Activated CD8-positive, alpha-beta T cell treated with anti-CD3 and anti-CD28 coated beads for 36 hours (primary cell): ENCODE data around the gene SYTL5. TPM values are rescaled to one million over a fixed set of nuclear protein-coding genes. Genes with fewer than 3 reads are reported as not detected.

Source experiments
- ATAC-seq: fragments of 200-7000 bp; cut with Tn5 transposase; one replicate; pipeline ENCODE4 v1.10.0; 2021; ENCODE audit warnings: mild to moderate bottlenecking, moderate library complexity
- CTCF ChIA-PET: fragments of 350-600 bp; sonication (Branson Sonifier 250); formaldehyde crosslinking; loops from one replicate; lab custom pipeline; 2021; ENCODE audit warnings: antibody characterized with exemption; lab: Charles Lee
- POLR2A ChIA-PET: fragments of 350-600 bp; sonication (Branson Sonifier 250); formaldehyde crosslinking; loops from one replicate; lab custom pipeline; 2021; ENCODE audit warnings: antibody characterized with exemption; lab: Charles Lee
- DNase-seq: peaks from one replicate; pipeline ENCODE4 v3.0.0-alpha.2; 2020
- H3K27ac Mint-ChIP-seq: one replicate; pipeline ENCODE4 v1.8.0; 2021; ENCODE audit warnings: mild to moderate bottlenecking, mixed read lengths
- H3K27me3 Mint-ChIP-seq: one replicate; pipeline ENCODE4 v1.8.0; 2021; ENCODE audit warnings: mixed read lengths
- H3K36me3 Mint-ChIP-seq: one replicate; pipeline ENCODE4 v1.8.0; 2021; ENCODE audit warnings: low read depth, mixed read lengths
- H3K4me1 Mint-ChIP-seq: one replicate; pipeline ENCODE4 v1.8.0; 2021; ENCODE audit warnings: low read depth, mixed read lengths
- H3K4me3 Mint-ChIP-seq: one replicate; pipeline ENCODE4 v1.8.0; 2021; ENCODE audit warnings: mild to moderate bottlenecking, moderate library complexity, mixed read lengths
- H3K9me3 Mint-ChIP-seq: one replicate; pipeline ENCODE4 v1.8.0; 2021; ENCODE audit warnings: mixed read lengths
- intact Hi-C: fragments of 100-400 bp; cut with micrococcal nuclease; formaldehyde crosslinking; loops from one replicate; pipeline ENCODE4 v1.10.0; 2022
- total RNA-seq, 2 experiments: library from RNA; stranded (reverse); gene quantifications; one replicate each; pipeline ENCODE4 v1.2.3, GENCODE V29; 2021
- TF ChIP-seq, protein P1 (sequence below): fragments of 200-600 bp; IDR thresholded peaks from one replicate; pipeline ENCODE4 v1.8.0; 2022; ENCODE audit warnings: antibody characterized with exemption, mild to moderate bottlenecking

The SYTL5 gene
- not detected for total RNA-seq

DNA sequence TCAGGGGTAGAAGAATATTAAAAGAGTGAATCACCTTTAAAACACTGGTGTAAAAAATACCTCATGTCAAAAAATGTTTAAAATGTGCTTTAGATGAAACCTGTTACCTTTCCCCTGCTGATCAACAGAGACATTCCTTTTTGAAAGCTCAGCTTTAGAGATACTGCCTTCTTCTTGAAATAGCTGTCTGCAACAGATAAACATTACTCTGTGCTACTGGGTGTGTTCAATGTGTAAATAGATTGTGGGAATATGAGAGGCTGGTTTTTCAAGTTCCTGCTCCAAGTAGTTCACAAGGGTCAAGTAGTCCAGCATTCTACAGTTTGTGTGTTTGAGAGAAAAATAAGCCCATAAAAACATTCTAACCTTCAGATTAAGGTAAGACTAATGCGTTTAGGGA, at the start of gene SYTL5:
SYTL5 (plus strand) TSS at position 263 of the 400 bp plus-strand sequence. CDS start 27,337 bp downstream, outside the sequence.
- TF ChIP-seq, protein P1, sequence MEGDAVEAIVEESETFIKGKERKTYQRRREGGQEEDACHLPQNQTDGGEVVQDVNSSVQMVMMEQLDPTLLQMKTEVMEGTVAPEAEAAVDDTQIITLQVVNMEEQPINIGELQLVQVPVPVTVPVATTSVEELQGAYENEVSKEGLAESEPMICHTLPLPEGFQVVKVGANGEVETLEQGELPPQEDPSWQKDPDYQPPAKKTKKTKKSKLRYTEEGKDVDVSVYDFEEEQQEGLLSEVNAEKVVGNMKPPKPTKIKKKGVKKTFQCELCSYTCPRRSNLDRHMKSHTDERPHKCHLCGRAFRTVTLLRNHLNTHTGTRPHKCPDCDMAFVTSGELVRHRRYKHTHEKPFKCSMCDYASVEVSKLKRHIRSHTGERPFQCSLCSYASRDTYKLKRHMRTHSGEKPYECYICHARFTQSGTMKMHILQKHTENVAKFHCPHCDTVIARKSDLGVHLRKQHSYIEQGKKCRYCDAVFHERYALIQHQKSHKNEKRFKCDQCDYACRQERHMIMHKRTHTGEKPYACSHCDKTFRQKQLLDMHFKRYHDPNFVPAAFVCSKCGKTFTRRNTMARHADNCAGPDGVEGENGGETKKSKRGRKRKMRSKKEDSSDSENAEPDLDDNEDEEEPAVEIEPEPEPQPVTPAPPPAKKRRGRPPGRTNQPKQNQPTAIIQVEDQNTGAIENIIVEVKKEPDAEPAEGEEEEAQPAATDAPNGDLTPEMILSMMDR = no peak
- ChIA-PET POLR2A (no interaction called here), CTCF (interaction anchor here (1.1 kb wide), 1 partner anchor 9 kb away, joined by 3 read pairs; no protein-coding TSS in a partner anchor)
- no peaks in the 10 kb centered on the region for H3K9me3 Mint-ChIP-seq
- no peak for ATAC-seq
- H3K27ac Mint-ChIP-seq = no peak within 1 kb of the TSS
- no peak within 1 kb of the TSS for H3K4me3 Mint-ChIP-seq
- no peak for DNase-seq
- H3K4me1 Mint-ChIP-seq = no peaks in the 10 kb centered on the region
- peaks cover 6% of the 10 kb centered on the region for H3K27me3 Mint-ChIP-seq
- H3K36me3 Mint-ChIP-seq = no peaks in the 10 kb centered on the region
- intact Hi-C loops = no loop called here

DNA sequence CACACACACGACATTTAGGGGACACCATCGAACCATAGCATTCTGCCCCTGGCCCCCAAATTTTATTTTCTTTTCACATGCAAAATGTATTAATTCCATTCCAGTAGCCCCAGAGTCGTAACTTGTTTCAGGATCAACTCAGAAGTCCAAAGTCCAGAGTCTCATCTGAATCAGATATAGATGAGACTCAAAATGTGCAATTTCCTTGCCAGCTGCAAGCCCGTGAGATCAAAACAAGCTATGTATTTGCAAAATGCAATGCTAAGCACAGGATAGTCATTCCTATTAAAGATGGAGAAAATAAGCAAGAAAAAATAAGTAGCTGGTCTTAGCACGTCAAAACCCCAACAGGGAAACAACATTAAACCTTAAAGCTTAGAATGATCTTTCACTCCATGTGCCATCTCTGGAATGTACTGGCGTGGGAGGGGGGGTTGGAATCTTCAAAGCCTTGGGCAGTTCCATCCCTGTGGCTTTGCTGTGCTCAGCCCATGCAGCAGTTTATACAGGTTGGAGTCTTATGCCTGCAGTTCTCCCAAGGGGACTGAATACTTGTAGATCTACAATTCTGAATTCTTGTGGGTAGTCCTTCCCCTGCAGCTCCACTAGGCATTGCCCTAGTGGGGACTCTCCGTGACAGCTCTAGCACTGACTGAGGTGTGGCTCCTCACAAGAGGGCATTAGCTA, 47.7 kb upstream of the SYTL5 start:
- CTCF ChIA-PET = no interaction called here
- ATAC-seq = no peak

DNA sequence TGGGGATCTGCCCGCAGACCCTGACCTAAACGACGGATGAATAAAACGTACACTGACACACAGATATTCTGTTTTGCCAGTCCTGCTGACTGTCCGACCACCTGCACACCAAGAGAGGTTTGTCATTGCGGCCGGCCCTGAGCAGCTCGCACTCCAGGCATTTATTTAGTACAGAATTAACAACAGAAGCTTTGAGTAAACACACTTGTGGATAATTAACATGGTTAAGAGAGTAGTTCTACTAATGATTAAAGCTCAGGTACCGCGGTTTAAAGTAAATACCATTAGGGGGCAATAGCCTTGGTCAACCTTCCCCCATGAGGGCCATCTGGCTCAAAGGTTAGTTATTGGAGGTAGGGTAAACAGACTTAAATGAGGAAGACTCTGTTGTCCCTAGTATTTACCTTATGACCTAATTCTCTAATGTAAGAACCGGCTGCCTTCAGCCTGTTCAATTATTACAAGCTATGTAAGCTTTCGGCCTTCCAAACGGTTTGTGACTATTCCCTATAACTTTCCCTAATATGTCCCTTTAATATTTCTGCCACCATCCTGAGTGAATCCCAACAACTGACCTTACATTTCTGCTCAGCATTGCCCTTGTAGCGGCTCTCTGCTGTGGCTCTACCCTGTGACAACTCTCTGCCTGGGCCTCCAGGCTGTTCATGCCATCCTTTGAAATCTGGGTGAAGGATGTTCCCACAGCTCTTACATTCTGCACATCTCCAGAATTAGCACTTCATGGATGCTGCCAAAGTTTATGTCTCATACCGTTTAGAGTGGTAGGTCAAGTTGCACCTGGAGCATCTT, 46.9 kb upstream of the SYTL5 start:
- peaks cover 2% of the 10 kb centered on the region for H3K4me1 Mint-ChIP-seq
- ATAC-seq = no peak
- DNase-seq = no peak
- H3K27me3 Mint-ChIP-seq = no peaks in the 10 kb centered on the region
- TF ChIP-seq, protein P1 = no peak
- H3K27ac Mint-ChIP-seq = no peak overlapping the region
- no peak overlapping the region for H3K4me3 Mint-ChIP-seq
- ChIA-PET POLR2A (no interaction called here), CTCF (no interaction called here)
- H3K36me3 Mint-ChIP-seq = no peaks in the 10 kb centered on the region
- intact Hi-C loops = no loop called here
- no peaks in the 10 kb centered on the region for H3K9me3 Mint-ChIP-seq

More for the DNA sequence above, 47.7 kb upstream of the SYTL5 start:
- Mint-ChIP-seq H3K27me3 (no peaks in the 10 kb centered on the region), H3K4me1 (peaks cover 2% of the 10 kb centered on the region), H3K27ac (no peak overlapping the region), H3K36me3 (no peaks in the 10 kb centered on the region), H3K4me3 (no peak overlapping the region), H3K9me3 (no peaks in the 10 kb centered on the region)
- POLR2A ChIA-PET = no interaction called here
- intact Hi-C loops = no loop called here
- no peak for DNase-seq
- TF ChIP-seq, protein P1 = no peak

DNA sequence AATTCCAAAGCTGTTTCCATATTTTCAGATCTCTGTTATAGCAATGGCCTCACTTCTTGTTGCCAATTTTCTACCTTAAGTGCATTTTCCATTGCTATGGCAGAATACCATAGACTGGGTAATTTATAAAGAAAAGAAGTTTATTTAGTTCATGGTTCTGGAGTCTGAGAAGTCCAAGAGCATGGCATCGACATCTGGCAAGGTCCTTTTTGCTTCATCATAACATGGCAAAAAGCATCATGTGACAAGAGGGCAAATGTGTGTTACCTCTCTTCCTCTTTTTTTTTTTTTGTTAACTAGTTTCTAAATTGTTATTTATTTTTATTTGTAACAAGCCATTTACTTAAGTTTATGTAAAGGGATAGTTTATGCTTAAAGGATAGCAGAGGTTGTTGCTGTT, 45.2 kb upstream of the SYTL5 start:
- no peaks in the 10 kb centered on the region for H3K36me3 Mint-ChIP-seq
- H3K27ac Mint-ChIP-seq = no peak overlapping the region
- no peak for ATAC-seq
- H3K4me1 Mint-ChIP-seq = peaks cover 2% of the 10 kb centered on the region
- H3K9me3 Mint-ChIP-seq = no peaks in the 10 kb centered on the region
- intact Hi-C loops = no loop called here
- TF ChIP-seq, protein P1 = no peak
- no peak for DNase-seq
- H3K27me3 Mint-ChIP-seq = no peaks in the 10 kb centered on the region
- ChIA-PET CTCF (no interaction called here), POLR2A (no interaction called here)
- H3K4me3 Mint-ChIP-seq = no peak overlapping the region

DNA sequence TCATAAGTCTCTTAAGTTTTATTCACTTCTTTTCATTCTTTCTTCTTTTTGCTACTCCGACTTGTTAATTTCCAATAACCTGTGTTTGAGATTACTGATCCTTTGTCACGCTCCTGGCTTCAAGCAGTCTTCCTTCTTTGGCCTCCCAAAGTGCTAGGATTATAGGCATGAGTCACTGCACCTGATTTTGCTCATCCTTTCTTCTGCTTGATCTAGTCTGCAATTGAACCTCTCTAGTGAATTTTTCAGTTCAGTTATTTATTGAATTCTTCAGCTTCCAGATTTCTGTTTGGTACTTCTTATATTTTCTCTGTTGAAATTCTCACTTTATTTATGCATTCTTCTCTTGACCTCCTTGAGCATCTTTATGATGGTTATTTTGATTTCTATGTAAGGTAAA, 38.6 kb upstream of the SYTL5 start:
- no peaks in the 10 kb centered on the region for H3K36me3 Mint-ChIP-seq
- intact Hi-C loops = no loop called here
- ATAC-seq = no peak
- H3K4me3 Mint-ChIP-seq = no peak overlapping the region
- H3K27ac Mint-ChIP-seq = no peak overlapping the region
- no peaks in the 10 kb centered on the region for H3K4me1 Mint-ChIP-seq
- H3K27me3 Mint-ChIP-seq = peaks cover 4% of the 10 kb centered on the region
- TF ChIP-seq, protein P1 = no peak
- no peak for DNase-seq
- POLR2A ChIA-PET = no interaction called here
- H3K9me3 Mint-ChIP-seq = peaks cover 5% of the 10 kb centered on the region
- CTCF ChIA-PET = no interaction called here
